SU-DHL-6 (cell line): ENCODE results near the gene TMEM178A.

Source experiments
- H2AFZ ChIP-seq: fragments of 200-600 bp; sonication (generic); 2 replicates; pipeline ENCODE4 v1.6.1; 2014; ENCODE audit warnings: low read depth, mild to moderate bottlenecking, moderate library complexity, mixed read lengths, antibody characterized with exemption, low read length; ENCODE audit not compliant: severe bottlenecking
- H3F3A ChIP-seq: fragments of 200-600 bp; shearing (Covaris generic); 2 replicates; pipeline ENCODE4 v1.6.0; 2016; ENCODE audit warnings: antibody characterized with exemption, mild to moderate bottlenecking; ENCODE audit not compliant: insufficient read depth
- H3K27ac ChIP-seq: fragments of 200-600 bp; sonication (generic); 2 replicates; pipeline ENCODE4 v1.5.1; 2016; ENCODE audit warnings: low read depth, mild to moderate bottlenecking, low read length, moderate library complexity, mixed read lengths
- H3K27me3 ChIP-seq: fragments of 200-600 bp; sonication (generic), shearing (Covaris generic); 2 replicates; pipeline ENCODE4 v1.6.0; 2014; ENCODE audit warnings: mild to moderate bottlenecking, low read length
- H3K36me3 ChIP-seq: fragments of 200-600 bp; sonication (generic); 2 replicates; pipeline ENCODE4 v1.6.1; 2014; ENCODE audit warnings: mild to moderate bottlenecking, low read length, mixed read lengths
- H3K4me2 ChIP-seq: fragments of 300-600, 200-600 bp; shearing (Covaris generic), sonication (generic); 2 replicates; pipeline ENCODE4 v1.6.0; 2014; ENCODE audit warnings: low read length, low read depth, mild to moderate bottlenecking; ENCODE audit not compliant: poor library complexity, severe bottlenecking
- H3K4me3 ChIP-seq: fragments of 200-600 bp; sonication (generic); 2 replicates; pipeline ENCODE4 v1.5.1; 2014; ENCODE audit warnings: antibody characterized with exemption, low read length, mild to moderate bottlenecking, mixed read lengths; ENCODE audit not compliant: insufficient read depth, poor library complexity, severe bottlenecking
- H3K79me2 ChIP-seq: fragments of 200-600 bp; sonication (generic); 2 replicates; pipeline ENCODE4 v1.6.1; 2014; ENCODE audit warnings: mild to moderate bottlenecking, low read length, moderate library complexity; ENCODE audit not compliant: insufficient read depth
- H3K9ac ChIP-seq: fragments of 200-600 bp; sonication (generic); 2 replicates; pipeline ENCODE4 v1.7.0; 2014; ENCODE audit warnings: mild to moderate bottlenecking, low read length
- H3K9me2 ChIP-seq: fragments of 200-600 bp; sonication (generic); replicated peaks from 2 replicates; pipeline ENCODE4 v1.6.1; 2014; ENCODE audit warnings: low read length; ENCODE audit not compliant: insufficient read depth
- H3K9me3 ChIP-seq: fragments of 200-600 bp; sonication (generic); 2 replicates; pipeline ENCODE4 v1.6.1; 2014; ENCODE audit warnings: low read length, mixed read lengths; ENCODE audit not compliant: insufficient read depth
- H4K20me1 ChIP-seq: fragments of 200-600 bp; sonication (generic); 2 replicates; pipeline ENCODE4 v1.6.1; 2014; ENCODE audit warnings: low read depth, mild to moderate bottlenecking, antibody characterized with exemption, low read length, moderate library complexity, mixed read lengths
- CTCF ChIP-seq: fragments of 200-600 bp; sonication (generic); IDR thresholded peaks from one replicate; pipeline ENCODE4 v1.5.1; 2017; ENCODE audit warnings: antibody characterized with exemption, mild to moderate bottlenecking, low read length, moderate library complexity; ENCODE audit not compliant: insufficient read depth, poor library complexity, severe bottlenecking
- EZH2phosphoT487 ChIP-seq: fragments of 200-600 bp; sonication (generic), shearing (Covaris generic); conservative IDR thresholded peaks from 2 replicates; pipeline ENCODE4 v1.6.1; 2018; ENCODE audit warnings: mild to moderate bottlenecking, antibody characterized with exemption, low read length, moderate library complexity, mixed read lengths

TMEM178A gene

GRCh38 chr2:39667886-39668276 is 2.2 kb downstream of the TMEM178A start:
- Histone ChIP-seq H3K27ac (no peak overlapping the region), H3K36me3 (no peaks in the 10 kb centered on the region), H3K79me2 (no peaks in the 10 kb centered on the region), H3K27me3 (no peaks in the 10 kb centered on the region), H3K4me2 (no peak overlapping the region), H4K20me1 (no peaks in the 10 kb centered on the region), H3K9ac (no peak overlapping the region), H3K9me3 (no peaks in the 10 kb centered on the region), H3K4me3 (no peak overlapping the region), H3K9me2 (no peaks in the 10 kb centered on the region), H3F3A (no peaks in the 10 kb centered on the region), H2AFZ (no peak overlapping the region)
- no peak for TF ChIP-seq CTCF

GRCh38 chr2:39668576-39669080 is 2.9 kb downstream of the TMEM178A start:
- Histone ChIP-seq H3K4me3 (no peak overlapping the region), H4K20me1 (no peaks in the 10 kb centered on the region), H3K9me3 (no peaks in the 10 kb centered on the region), H3K9me2 (no peaks in the 10 kb centered on the region), H3K27ac (no peak overlapping the region), H3K79me2 (no peaks in the 10 kb centered on the region), H3K4me2 (no peak overlapping the region), H2AFZ (no peak overlapping the region), H3K27me3 (no peaks in the 10 kb centered on the region), H3K9ac (no peak overlapping the region), H3F3A (no peaks in the 10 kb centered on the region), H3K36me3 (no peaks in the 10 kb centered on the region)
- no peak for TF ChIP-seq EZH2phosphoT487
- TF ChIP-seq CTCF = no peak

- Histone ChIP-seq H3K9me2 (no peaks in the 10 kb centered on the region), H3K79me2 (no peaks in the 10 kb centered on the region), H3K4me2 (no peak overlapping the region), H3F3A (no peaks in the 10 kb centered on the region), H3K9me3 (no peaks in the 10 kb centered on the region), H3K4me3 (no peak overlapping the region), H3K27me3 (no peaks in the 10 kb centered on the region), H4K20me1 (no peaks in the 10 kb centered on the region), H3K27ac (no peak overlapping the region), H2AFZ (no peak overlapping the region), H3K36me3 (no peaks in the 10 kb centered on the region), H3K9ac (no peak overlapping the region)
- no peak for TF ChIP-seq CTCF
- no peak for TF ChIP-seq EZH2phosphoT487
Observed at GRCh38 chr2:39671604-39672003, 5.9 kb downstream of the TMEM178A start.

- Histone ChIP-seq H3K4me3 (no peak overlapping the region), H3K9me2 (no peaks in the 10 kb centered on the region), H3K27ac (no peak overlapping the region), H4K20me1 (no peaks in the 10 kb centered on the region), H2AFZ (no peak overlapping the region), H3K27me3 (no peaks in the 10 kb centered on the region), H3K36me3 (no peaks in the 10 kb centered on the region), H3K79me2 (no peaks in the 10 kb centered on the region), H3K4me2 (no peak overlapping the region), H3K9me3 (no peaks in the 10 kb centered on the region), H3F3A (no peaks in the 10 kb centered on the region), H3K9ac (no peak overlapping the region)
- no peak for TF ChIP-seq CTCF
- no peak for TF ChIP-seq EZH2phosphoT487
Observed at GRCh38 chr2:39673018-39673417, 7.3 kb downstream of the TMEM178A start.
